Activated CD8-positive, alpha-beta memory T cell treated with anti-CD3 and anti-CD28 coated beads for 24 hours (primary cell): ENCODE data around the gene SLC6A12.
A peak's percentile ranks its signal among the peaks of the same experiment; 100 is the strongest.
"Not testable (repeated sequence)": the region's sequence is repeated elsewhere in the genome, so short reads cannot be mapped to it uniquely, and the experiment has no call there.

Experiments
- DNase-seq: peaks from one replicate; pipeline ENCODE4 v3.0.0-alpha.2; 2020

The SLC6A12 gene

GRCh38 chr12:195156-195555 lies 18.8 kb downstream of the SLC6A12 start:
- DNase-seq = no peak

GRCh38 chr12:194276-194675 lies 19.7 kb downstream of the SLC6A12 start:
- no peak for DNase-seq

- no peak for DNase-seq
Observed at GRCh38 chr12:193261-193660, 20.7 kb downstream of the SLC6A12 start.

GRCh38 chr12:191541-191940 lies 22.4 kb downstream of the SLC6A12 start:
- DNase-seq = no peak

GRCh38 chr12:190881-191280 lies 23.1 kb downstream of the SLC6A12 start:
- no peak for DNase-seq

- DNase-seq = no peak
Observed at GRCh38 chr12:189622-189962, 24.4 kb downstream of the SLC6A12 start.

- DNase-seq = peak; percentile 72
Observed at GRCh38 chr12:188910-189621, 24.9 kb downstream of the SLC6A12 start.

- not testable (repeated sequence) for DNase-seq
Observed at GRCh38 chr12:187986-188909, 25.7 kb downstream of the SLC6A12 start.

GRCh38 chr12:186006-186625 lies 27.8 kb downstream of the SLC6A12 start:
- no peak for DNase-seq

- DNase-seq = no peak
Observed at GRCh38 chr12:185576-185955, 28.4 kb downstream of the SLC6A12 start.

- no peak for DNase-seq
Observed at GRCh38 chr12:184811-185575, 29.0 kb downstream of the SLC6A12 start.

- no peak for DNase-seq
Observed at GRCh38 chr12:182381-182892, 31.5 kb downstream of the SLC6A12 start.

- DNase-seq = no peak
Observed at GRCh38 chr12:181921-182320, 32.0 kb downstream of the SLC6A12 start.

GRCh38 chr12:180445-180844 lies 33.5 kb downstream of the SLC6A12 start:
- no peak for DNase-seq

- no peak for DNase-seq
Observed at GRCh38 chr12:179885-180284, 34.1 kb downstream of the SLC6A12 start.

- no peak for DNase-seq
Observed at GRCh38 chr12:179131-179884, 34.6 kb downstream of the SLC6A12 start.

- no peak for DNase-seq
Observed at GRCh38 chr12:178829-179109, 35.2 kb downstream of the SLC6A12 start.

- no peak for DNase-seq
Observed at GRCh38 chr12:177980-178828, 35.8 kb downstream of the SLC6A12 start.

GRCh38 chr12:177336-177979 lies 36.5 kb downstream of the SLC6A12 start:
- no peak for DNase-seq

- no peak for DNase-seq
Observed at GRCh38 chr12:176321-177181, 37.4 kb downstream of the SLC6A12 start.
